ENCODE data around the gene SLITRK1.

SLITRK1 gene

DNA sequence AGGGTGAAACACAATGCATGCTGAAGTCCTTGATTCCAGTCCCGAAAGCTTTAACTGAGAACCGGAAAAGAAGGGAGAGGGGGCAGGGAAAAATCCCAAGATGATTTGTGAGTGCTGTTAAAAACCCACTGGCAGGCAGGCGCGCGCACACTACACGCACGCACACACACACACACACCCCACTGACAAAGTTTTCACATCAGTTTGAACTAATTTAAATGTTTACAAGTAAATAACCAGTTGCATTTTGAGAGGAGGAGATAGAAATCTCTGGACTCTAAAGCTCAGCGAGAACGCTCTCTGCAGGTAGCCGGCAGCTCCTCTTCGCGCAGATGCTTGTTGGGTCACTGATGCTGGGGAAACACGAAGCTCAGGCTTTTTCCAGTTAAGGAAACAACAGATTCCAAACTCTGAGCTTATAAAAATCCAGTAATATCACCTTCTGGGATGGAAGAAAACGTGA, 818 bp upstream of the SLITRK1 start:
- no peak overlapping the region for H3K27ac ChIP-seq (ENCODE audit: low read length)
- H3K4me1 ChIP-seq (ENCODE audit: control insufficient read depth in 1 of 2, insufficient read depth in 2 of 2, low read length in 2 of 2) = peaks cover 0 to 36% of the 10 kb centered on the region in 2 donors
- peaks cover 17% of the 10 kb centered on the region for H3K27me3 ChIP-seq (ENCODE audit: low read depth, low read length)
- H3K9me3 ChIP-seq (ENCODE audit: control insufficient read depth in 1 of 2, low read length in 2 of 2) = no peaks in the 10 kb centered on the region
- H3K36me3 ChIP-seq (ENCODE audit: control insufficient read depth in 1 of 2, insufficient read depth in 2 of 2, low read length in 2 of 2) = no peaks in the 10 kb centered on the region
- H3K4me3 ChIP-seq (ENCODE audit: low read depth in 1 of 2, low read length in 2 of 2) = peak overlapping the region in 1 of 2 donors; percentile 64

DNA sequence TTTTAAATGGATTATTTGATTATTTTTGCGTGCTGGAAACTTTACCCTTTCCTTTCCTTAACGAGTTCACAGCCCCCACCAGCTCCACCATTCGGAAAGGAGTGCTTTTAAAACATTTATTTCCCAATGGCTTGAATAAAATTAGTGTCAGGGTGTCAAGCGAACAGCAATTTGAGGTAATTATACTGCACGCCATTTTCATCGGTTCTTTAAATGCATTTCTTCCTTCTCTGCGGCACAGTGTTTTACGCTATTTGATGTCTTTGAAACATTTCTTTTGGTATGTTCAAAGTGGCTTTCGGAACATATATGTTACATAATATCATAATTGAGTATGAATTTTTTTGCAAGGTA, 309 bp upstream of the SLITRK1 start:
- Histone ChIP-seq H3K27ac (ENCODE audit: low read length) (no peak overlapping the region), H3K4me3 (ENCODE audit: low read depth in 1 of 2, low read length in 2 of 2) (peak overlapping the region in 1 of 2 donors; percentile 64), H3K27me3 (ENCODE audit: low read depth, low read length) (peaks cover 17% of the 10 kb centered on the region)

DNA sequence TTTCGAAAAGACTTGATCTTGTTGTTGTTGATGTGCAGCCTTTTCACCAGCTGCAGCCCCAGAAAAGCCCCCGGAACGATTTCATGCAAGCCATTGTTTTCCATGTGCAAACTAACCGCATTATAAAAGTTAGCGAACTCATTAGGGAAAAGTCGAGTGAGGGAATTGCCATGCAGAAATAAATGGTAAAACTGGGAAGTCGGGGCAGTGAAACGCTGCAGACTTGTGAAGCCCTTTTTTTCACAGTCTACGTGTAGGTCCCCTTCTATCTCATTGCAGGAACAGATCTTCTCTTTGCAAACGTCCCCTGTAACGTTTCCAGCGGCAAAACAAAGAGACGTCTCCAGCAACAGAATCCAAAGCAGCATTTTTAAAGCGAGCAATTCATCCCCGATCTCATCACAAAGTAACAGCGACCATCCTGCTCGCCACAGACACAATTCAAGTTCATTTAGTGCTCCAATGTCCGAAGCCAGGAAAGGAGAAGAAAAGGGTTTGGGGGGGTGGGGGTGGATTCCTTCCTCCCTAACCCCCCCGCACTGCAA, 1.1 kb downstream of the SLITRK1 start:
- no peaks in the 10 kb centered on the region for H3K36me3 ChIP-seq (ENCODE audit: control insufficient read depth in 1 of 2, insufficient read depth in 2 of 2, low read length in 2 of 2)
- H3K4me3 ChIP-seq (ENCODE audit: low read depth in 1 of 2, low read length in 2 of 2) = peak overlapping the region in 1 of 2 donors; percentile 64
- peaks cover 17% of the 10 kb centered on the region for H3K27me3 ChIP-seq (ENCODE audit: low read depth, low read length)
- no peaks in the 10 kb centered on the region for H3K9me3 ChIP-seq (ENCODE audit: control insufficient read depth in 1 of 2, low read length in 2 of 2)
- no peak overlapping the region for H3K27ac ChIP-seq (ENCODE audit: low read length)
- peaks cover 0 to 36% of the 10 kb centered on the region in 2 donors for H3K4me1 ChIP-seq (ENCODE audit: control insufficient read depth in 1 of 2, insufficient read depth in 2 of 2, low read length in 2 of 2)

More for the DNA sequence above, 309 bp upstream of the SLITRK1 start:
- peaks cover 0 to 36% of the 10 kb centered on the region in 2 donors for H3K4me1 ChIP-seq (ENCODE audit: control insufficient read depth in 1 of 2, insufficient read depth in 2 of 2, low read length in 2 of 2)
- H3K36me3 ChIP-seq (ENCODE audit: control insufficient read depth in 1 of 2, insufficient read depth in 2 of 2, low read length in 2 of 2) = no peaks in the 10 kb centered on the region
- H3K9me3 ChIP-seq (ENCODE audit: control insufficient read depth in 1 of 2, low read length in 2 of 2) = no peaks in the 10 kb centered on the region

DNA sequence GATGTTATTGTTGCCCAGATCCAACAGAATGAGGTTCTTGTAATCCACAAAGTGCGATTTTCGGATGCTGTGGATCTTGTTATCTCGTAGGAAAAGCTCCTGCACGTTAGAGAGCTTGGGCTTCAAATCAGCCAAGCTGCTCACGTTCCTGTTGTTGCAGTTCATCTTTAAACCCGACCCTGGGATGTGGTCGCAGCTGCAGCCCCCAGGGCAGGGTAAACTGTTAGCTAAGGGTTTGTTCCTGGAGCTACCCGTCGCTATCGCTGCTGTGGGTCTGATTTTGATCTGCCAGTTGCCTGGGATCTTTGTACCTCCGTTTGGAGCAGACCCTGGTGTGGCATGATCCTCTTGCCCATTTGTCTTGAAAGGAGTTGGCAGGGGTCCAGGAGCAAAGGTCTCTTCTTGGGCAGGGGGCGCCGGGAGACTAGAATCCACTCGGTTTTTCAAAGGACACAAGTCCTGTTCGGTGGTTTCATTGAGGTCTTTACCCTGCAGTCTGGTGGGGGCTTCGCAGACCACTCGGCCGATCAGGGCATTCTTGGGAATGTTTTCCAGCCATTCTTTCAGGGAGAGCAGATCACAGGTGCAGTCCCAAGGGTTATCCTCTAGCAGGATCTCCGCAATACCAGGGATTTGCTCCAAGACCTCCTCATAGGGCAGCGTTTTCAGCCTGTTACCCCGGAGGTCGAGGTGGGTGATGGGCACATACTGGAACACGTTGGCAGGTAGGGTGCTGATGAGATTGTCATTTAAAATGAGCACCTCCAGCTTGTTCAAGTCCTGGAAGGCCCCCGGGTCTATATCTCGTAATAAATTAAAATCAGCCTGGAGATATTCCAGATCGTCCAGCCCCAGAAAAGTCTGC, 1.8 kb downstream of the SLITRK1 start:
- H3K4me3 ChIP-seq (ENCODE audit: low read depth in 1 of 2, low read length in 2 of 2) = peak overlapping the region in 1 of 2 donors; percentile 64
- H3K9me3 ChIP-seq (ENCODE audit: control insufficient read depth in 1 of 2, low read length in 2 of 2) = no peaks in the 10 kb centered on the region
- peaks cover 17% of the 10 kb centered on the region for H3K27me3 ChIP-seq (ENCODE audit: low read depth, low read length)

DNA sequence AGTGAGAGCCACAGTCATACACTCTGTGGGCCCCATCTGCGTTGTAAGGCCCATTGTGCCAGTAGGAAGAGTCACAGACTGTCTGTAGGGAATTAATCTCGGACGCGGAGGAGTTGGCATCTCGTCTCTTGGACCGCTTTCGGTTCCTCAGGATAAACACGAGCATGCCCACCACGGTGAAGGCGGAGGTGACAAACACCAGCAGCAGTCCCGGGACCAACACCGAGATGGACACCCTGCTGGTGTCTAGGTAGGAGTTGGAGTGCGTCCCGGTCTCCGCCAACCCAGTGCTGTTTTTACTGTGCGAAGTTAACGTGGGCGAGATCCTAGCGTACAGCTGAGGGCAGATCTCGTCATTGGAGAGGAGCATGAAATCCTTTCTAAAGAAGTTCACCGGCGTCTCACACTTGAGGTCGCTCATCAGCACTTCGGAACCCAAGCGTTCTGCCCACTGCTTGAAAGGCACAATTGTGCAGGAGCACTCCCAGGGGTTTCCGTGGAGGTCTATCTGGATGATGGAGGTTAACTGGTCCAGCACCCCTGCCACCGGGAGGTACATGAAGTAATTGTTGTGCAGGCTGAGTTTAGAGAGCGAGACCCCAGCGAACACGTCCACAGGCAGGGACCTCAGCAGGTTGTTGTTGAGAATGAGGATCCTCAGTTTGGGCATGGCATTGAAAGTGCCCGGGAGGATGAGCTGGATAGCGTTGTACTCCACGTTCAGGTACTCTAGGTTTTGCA, 2.7 kb downstream of the SLITRK1 start:
- H3K4me3 ChIP-seq (ENCODE audit: low read depth in 1 of 2, low read length in 2 of 2) = peak overlapping the region; percentile 28 to 64
- no peaks in the 10 kb centered on the region for H3K36me3 ChIP-seq (ENCODE audit: control insufficient read depth in 1 of 2, insufficient read depth in 2 of 2, low read length in 2 of 2)
- H3K27ac ChIP-seq (ENCODE audit: low read length) = no peak overlapping the region
- H3K4me1 ChIP-seq (ENCODE audit: control insufficient read depth in 1 of 2, insufficient read depth in 2 of 2, low read length in 2 of 2) = peaks cover 0 to 36% of the 10 kb centered on the region in 2 donors
- peaks cover 17% of the 10 kb centered on the region for H3K27me3 ChIP-seq (ENCODE audit: low read depth, low read length)
- no peaks in the 10 kb centered on the region for H3K9me3 ChIP-seq (ENCODE audit: control insufficient read depth in 1 of 2, low read length in 2 of 2)

More for the DNA sequence above, 1.8 kb downstream of the SLITRK1 start:
- Histone ChIP-seq H3K27ac (ENCODE audit: low read length) (no peak overlapping the region), H3K36me3 (ENCODE audit: control insufficient read depth in 1 of 2, insufficient read depth in 2 of 2, low read length in 2 of 2) (no peaks in the 10 kb centered on the region), H3K4me1 (ENCODE audit: control insufficient read depth in 1 of 2, insufficient read depth in 2 of 2, low read length in 2 of 2) (peaks cover 0 to 36% of the 10 kb centered on the region in 2 donors)

DNA sequence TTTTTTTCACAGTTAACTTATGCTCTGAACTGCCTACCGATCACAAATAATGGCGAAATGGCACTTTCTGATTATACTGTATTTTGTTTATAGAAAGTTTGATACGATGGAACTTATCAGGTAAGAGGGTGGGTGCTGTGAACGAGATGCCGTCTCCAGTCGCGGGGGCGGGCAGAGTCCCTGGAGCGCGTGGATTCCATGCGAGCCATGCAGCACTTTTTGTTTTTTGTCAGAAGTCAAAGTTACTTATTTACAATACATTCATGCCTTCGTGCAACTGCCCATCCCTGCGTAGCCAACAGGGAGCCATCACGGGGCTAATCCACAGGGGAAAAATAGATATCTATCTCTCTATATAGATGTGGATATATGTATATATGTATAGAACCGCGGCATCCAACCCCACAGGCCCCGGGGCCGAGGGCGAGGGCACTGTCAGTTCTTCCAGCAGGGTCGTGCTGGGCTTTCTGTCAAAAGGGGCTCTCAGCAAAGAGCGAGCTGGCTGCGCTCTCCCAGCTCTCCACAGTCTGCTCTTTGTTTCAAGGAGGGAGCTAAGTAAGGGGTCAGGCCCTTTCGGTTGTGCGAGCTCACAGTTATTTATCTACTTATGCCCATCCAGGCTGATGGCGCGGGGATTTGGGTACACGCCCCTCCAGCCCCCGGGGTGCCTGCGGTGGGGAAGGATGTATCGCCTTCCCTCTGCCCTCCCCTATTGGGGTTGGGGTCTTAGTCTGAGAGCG, 3.4 kb downstream of the SLITRK1 start:
- Histone ChIP-seq H3K36me3 (ENCODE audit: control insufficient read depth in 1 of 2, insufficient read depth in 2 of 2, low read length in 2 of 2) (no peaks in the 10 kb centered on the region), H3K4me3 (ENCODE audit: low read depth in 1 of 2, low read length in 2 of 2) (peak overlapping the region; percentile 28 to 64), H3K27ac (ENCODE audit: low read length) (no peak overlapping the region), H3K27me3 (ENCODE audit: low read depth, low read length) (peaks cover 17% of the 10 kb centered on the region), H3K4me1 (ENCODE audit: control insufficient read depth in 1 of 2, insufficient read depth in 2 of 2, low read length in 2 of 2) (peaks cover 0 to 36% of the 10 kb centered on the region in 2 donors), H3K9me3 (ENCODE audit: control insufficient read depth in 1 of 2, low read length in 2 of 2) (no peaks in the 10 kb centered on the region)

DNA sequence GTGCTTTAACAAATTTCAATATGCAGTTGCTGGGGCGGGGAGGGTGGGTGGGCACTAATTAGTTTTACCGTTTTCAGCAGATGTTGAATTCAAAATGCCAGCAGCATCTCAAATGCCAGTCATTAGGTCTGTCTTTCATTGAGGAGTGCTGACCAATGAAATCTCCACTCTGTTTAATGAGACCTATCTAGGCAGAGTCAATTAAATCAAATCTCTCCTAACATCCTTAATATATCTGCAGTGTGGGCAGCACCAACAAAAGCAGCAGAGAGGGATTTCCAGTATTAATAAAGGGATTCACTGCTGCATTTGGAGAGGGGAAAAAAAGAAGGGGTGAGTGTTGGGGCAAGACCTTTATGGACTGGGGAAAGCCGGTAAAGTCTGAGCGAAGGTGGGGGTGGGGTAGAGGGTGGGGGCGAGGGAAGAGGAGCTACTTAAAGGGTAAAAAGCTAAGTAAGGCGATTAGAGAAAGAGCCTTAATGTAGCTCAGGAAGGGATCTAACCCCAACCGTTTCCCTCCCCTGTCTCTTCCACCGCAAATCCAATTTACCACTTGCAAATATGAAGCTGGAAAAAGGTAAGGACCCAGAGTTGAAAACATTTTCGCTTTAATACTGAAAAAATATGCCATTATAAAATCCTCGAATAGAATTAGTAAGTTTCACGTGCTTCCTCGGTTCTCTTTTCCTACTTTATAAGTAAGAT, 4.5 kb downstream of the SLITRK1 start:
- peaks cover 0 to 36% of the 10 kb centered on the region in 2 donors for H3K4me1 ChIP-seq (ENCODE audit: control insufficient read depth in 1 of 2, insufficient read depth in 2 of 2, low read length in 2 of 2)
- H3K9me3 ChIP-seq (ENCODE audit: control insufficient read depth in 1 of 2, low read length in 2 of 2) = no peaks in the 10 kb centered on the region
- peaks cover 17% of the 10 kb centered on the region for H3K27me3 ChIP-seq (ENCODE audit: low read depth, low read length)
- H3K4me3 ChIP-seq (ENCODE audit: low read depth in 1 of 2, low read length in 2 of 2) = no peak overlapping the region
- H3K27ac ChIP-seq (ENCODE audit: low read length) = no peak overlapping the region
- H3K36me3 ChIP-seq (ENCODE audit: control insufficient read depth in 1 of 2, insufficient read depth in 2 of 2, low read length in 2 of 2) = no peaks in the 10 kb centered on the region

DNA sequence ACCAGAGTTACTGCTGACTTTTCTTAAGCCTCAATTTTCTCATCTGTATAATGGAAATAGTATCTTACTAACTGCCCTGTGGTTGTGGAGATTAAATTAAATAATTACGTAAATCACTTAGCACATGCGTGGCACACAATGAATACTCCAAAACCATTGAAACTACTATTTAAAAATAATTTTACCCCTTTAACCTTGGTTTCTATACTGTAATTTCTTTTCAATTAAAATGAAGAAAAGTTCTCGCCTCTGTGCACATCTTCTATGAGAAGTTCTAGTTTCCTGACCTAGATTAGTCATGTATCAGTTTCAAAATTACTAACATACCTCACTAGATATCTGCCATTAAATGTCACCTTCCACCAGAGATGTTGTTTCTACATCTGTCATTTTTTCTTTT, 5.7 kb downstream of the SLITRK1 start:
- no peaks in the 10 kb centered on the region for H3K9me3 ChIP-seq (ENCODE audit: control insufficient read depth in 1 of 2, low read length in 2 of 2)
- no peak overlapping the region for H3K4me3 ChIP-seq (ENCODE audit: low read depth in 1 of 2, low read length in 2 of 2)
- H3K27ac ChIP-seq (ENCODE audit: low read length) = no peak overlapping the region
- peaks cover 17% of the 10 kb centered on the region for H3K27me3 ChIP-seq (ENCODE audit: low read depth, low read length)
- H3K36me3 ChIP-seq (ENCODE audit: control insufficient read depth in 1 of 2, insufficient read depth in 2 of 2, low read length in 2 of 2) = no peaks in the 10 kb centered on the region
- H3K4me1 ChIP-seq (ENCODE audit: control insufficient read depth in 1 of 2, insufficient read depth in 2 of 2, low read length in 2 of 2) = peaks cover 0 to 24% of the 10 kb centered on the region in 2 donors

DNA sequence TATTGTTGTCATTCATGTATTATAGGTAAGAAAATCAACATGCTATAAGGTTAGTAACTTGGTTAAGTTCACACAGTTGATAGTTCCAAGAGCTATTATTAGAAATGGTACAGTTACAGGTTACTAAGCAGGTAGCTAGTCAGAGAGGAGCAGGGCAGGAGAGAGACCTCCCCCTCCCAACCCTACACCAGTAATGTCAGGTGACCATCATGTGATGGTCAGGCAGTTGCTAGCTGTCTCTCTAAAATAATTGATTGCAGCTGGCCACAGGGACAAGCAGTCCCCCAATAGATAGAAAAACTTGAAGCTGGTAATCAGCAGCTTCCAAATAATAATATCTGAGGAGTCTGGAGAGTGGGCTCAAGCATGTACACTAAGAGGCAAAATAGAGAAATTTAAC, 14.6 kb downstream of the SLITRK1 start:
- Histone ChIP-seq H3K36me3 (ENCODE audit: control insufficient read depth in 1 of 2, insufficient read depth in 2 of 2, low read length in 2 of 2) (no peaks in the 10 kb centered on the region), H3K27ac (ENCODE audit: low read length) (no peak overlapping the region), H3K4me1 (ENCODE audit: control insufficient read depth in 1 of 2, insufficient read depth in 2 of 2, low read length in 2 of 2) (no peaks in the 10 kb centered on the region), H3K27me3 (ENCODE audit: low read depth, low read length) (no peaks in the 10 kb centered on the region), H3K4me3 (ENCODE audit: low read depth in 1 of 2, low read length in 2 of 2) (no peak overlapping the region), H3K9me3 (ENCODE audit: control insufficient read depth in 1 of 2, low read length in 2 of 2) (no peaks in the 10 kb centered on the region)
